Suppressor macrophage treated with lipopolysaccharide for 1 hour (primary cell): ENCODE results near the gene PLPPR2.

ENCODE experiments used
- DNase-seq, 3 donors: peaks; one replicate each; pipeline ENCODE4 v3.0.0-alpha.2; 2020 to 2022

The PLPPR2 gene

GRCh38 chr19:11355160-11356073 is at the start of gene PLPPR2:
PLPPR2 (plus strand) TSS chr19:11355432; CDS start chr19:11357674, 2,242 bp downstream.
- peak; percentile 94 to 98 (median 96) for DNase-seq

- no peak for DNase-seq
Observed at GRCh38 chr19:11306337-11306736, 48.9 kb upstream of the PLPPR2 start.

- DNase-seq = peak; percentile 37 to 49 (median 47)
Observed at GRCh38 chr19:11320278-11320995, 34.8 kb upstream of the PLPPR2 start.

GRCh38 chr19:11321191-11322126 is 33.8 kb upstream of the PLPPR2 start:
- no peak for DNase-seq

GRCh38 chr19:11322269-11323024 is 32.8 kb upstream of the PLPPR2 start:
- peak; percentile 56 to 79 (median 62) for DNase-seq

- no peak for DNase-seq
Observed at GRCh38 chr19:11323601-11324078, 31.6 kb upstream of the PLPPR2 start.

GRCh38 chr19:11324079-11324661 is 31.1 kb upstream of the PLPPR2 start:
- DNase-seq = peak; percentile 66 to 74 (median 70)

- no peak for DNase-seq
Observed at GRCh38 chr19:11324748-11325389, 30.4 kb upstream of the PLPPR2 start.

- DNase-seq = no peak
Observed at GRCh38 chr19:11325544-11325943, 29.7 kb upstream of the PLPPR2 start.

GRCh38 chr19:11330127-11330526 is 25.1 kb upstream of the PLPPR2 start:
- DNase-seq = no peak

GRCh38 chr19:11331502-11331901 is 23.7 kb upstream of the PLPPR2 start:
- no peak for DNase-seq

- no peak for DNase-seq
Observed at GRCh38 chr19:11332822-11333221, 22.4 kb upstream of the PLPPR2 start.

- peak in 1 of 3 donors; percentile 13 for DNase-seq
Observed at GRCh38 chr19:11333838-11334237, 21.4 kb upstream of the PLPPR2 start.

GRCh38 chr19:11335449-11336146 is 19.6 kb upstream of the PLPPR2 start:
- peak in 1 of 3 donors; percentile 17 for DNase-seq

GRCh38 chr19:11337080-11337479 is 18.2 kb upstream of the PLPPR2 start:
- DNase-seq = peak in 2 of 3 donors; percentile 24 to 25

- no peak for DNase-seq
Observed at GRCh38 chr19:11338121-11338520, 17.1 kb upstream of the PLPPR2 start.

GRCh38 chr19:11338569-11339253 is 16.5 kb upstream of the PLPPR2 start:
- DNase-seq = peak in 2 of 3 donors; percentile 21 to 33

GRCh38 chr19:11339254-11340098 is 15.8 kb upstream of the PLPPR2 start, which contains the start of gene RAB3D:
RAB3D (minus strand) TSS chr19:11339657; CDS start chr19:11337399, 2,258 bp downstream.
- peak; percentile 88 to 96 (median 95) for DNase-seq
